T-helper 2 cell treated with Interferon-gamma antibody and Interleukin-4, amounts not matched to agents 100 ng/mL and 5 ng/mL, for 36 hours (primary cell): ENCODE data around the gene ACTN4. TPM values are rescaled to one million over a fixed set of nuclear protein-coding genes. Genes with fewer than 3 reads are reported as not detected.

Experiments
- intact Hi-C: fragments of 100-400 bp; cut with micrococcal nuclease; formaldehyde crosslinking; loops from one replicate; pipeline ENCODE4 v1.15.1; 2023
- total RNA-seq: library from RNA; stranded (reverse); gene quantifications from 2 replicates; pipeline ENCODE4 v1.2.3, GENCODE V29; 2022

Gene ACTN4
- total RNA-seq, 1 donor from 2014 or later = 425 TPM

DNA sequence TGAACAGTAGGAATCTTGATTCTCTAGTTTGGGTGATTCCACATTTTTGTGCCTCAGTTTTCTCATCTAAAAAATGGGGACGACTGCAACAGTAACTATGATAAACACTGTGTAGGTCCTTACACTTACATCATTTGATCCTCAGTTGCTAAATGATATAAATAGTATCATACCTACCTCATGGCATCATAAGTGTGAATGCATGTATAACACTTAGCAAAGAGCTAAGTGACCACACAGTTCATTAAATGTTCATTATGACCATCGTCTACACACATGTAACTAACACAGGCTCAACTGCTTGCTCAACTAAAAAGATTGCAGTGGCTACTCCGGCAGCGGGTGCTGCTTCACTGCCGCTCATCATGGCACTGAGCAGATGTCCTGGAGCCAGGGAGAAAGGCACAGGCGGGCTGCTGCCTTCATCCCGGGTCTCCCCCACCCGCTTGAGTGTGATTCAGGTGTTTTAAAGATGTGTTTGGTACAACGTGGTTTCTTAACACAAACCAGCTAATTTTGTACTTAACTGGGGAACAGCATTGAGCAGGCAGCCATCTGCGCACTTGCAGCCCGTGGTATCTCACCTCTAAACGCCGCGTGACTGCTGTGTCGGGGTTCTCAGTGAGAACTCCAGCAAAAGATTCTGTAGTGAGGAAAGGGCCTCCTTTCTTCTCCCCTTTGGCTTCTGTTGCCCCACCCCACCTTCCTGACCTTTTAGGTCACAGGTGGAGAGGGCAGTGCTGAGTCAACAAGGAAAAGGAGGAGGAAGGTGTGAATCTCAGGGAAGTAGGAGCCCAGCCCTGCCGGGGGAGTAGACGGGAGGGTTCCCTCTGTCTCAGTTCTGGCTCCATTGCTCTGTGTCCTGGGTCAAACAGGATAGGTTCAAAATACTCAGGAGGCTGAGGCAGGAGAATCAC lies 11.7 kb upstream of the ACTN4 start:
- intact Hi-C loops = loop anchor here (1.0 to 5.0 kb wide), 3 partner anchors 51 to 297 kb away; partner anchors contain the start of genes MRPS12 and SARS2

GRCh38 chr19:38638461-38638860 lies 9.0 kb upstream of the ACTN4 start:
- intact Hi-C loops = loop anchor here (5.0 kb wide), 1 partner anchor 294 kb away; the partner anchor contains the start of genes MRPS12 and SARS2

GRCh38 chr19:38639679-38640078 lies 7.8 kb upstream of the ACTN4 start:
- intact Hi-C loops = loop anchor here (5.0 kb wide), 1 partner anchor 293 kb away; the partner anchor contains the start of genes MRPS12 and SARS2

DNA sequence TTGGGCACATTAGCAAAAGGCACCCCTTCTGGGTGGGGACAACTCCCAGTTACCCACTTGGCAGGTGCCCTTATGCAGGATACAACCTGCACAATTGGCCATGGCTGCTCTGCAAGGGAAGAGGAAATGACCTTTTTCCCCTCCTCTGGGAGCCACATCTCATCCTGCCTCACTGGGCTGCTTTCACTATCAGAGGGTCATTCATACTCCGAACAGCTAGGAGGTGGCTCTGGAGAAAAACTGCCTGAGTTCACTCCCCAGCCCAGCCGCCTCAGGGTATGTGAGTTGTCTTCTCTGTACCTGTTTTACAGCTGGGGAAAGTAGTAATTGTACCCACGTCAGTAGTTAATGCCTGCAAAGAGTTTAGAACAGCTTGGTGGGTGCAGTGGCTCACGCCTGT lies 7.1 kb upstream of the ACTN4 start:
- intact Hi-C loops = no loop called here

DNA sequence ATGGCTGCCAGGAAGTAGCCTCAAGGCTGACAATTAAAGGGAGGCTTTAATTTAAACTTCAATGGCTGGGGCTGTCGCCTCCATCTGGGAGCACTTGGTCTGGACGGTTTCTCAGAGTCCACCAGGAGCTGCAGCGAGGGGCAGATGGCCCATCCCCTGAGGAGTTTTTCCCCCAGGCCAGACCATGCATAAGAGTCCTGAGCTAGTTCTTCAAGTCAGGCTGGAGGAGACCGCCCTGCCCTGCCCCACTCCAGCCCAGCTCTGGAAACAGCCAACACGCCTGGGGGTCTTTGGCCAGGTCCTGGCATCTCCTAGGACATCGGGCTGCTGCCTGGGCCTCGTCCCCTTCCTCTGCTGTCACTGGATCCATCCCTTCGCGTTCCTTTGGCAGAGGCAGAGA lies 5.3 kb upstream of the ACTN4 start:
- intact Hi-C loops = no loop called here

GRCh38 chr19:38644719-38645118 lies 2.7 kb upstream of the ACTN4 start:
- intact Hi-C loops = loop anchor here (5.0 kb wide), 1 partner anchor 208 kb away; no protein-coding TSS in a partner anchor

DNA sequence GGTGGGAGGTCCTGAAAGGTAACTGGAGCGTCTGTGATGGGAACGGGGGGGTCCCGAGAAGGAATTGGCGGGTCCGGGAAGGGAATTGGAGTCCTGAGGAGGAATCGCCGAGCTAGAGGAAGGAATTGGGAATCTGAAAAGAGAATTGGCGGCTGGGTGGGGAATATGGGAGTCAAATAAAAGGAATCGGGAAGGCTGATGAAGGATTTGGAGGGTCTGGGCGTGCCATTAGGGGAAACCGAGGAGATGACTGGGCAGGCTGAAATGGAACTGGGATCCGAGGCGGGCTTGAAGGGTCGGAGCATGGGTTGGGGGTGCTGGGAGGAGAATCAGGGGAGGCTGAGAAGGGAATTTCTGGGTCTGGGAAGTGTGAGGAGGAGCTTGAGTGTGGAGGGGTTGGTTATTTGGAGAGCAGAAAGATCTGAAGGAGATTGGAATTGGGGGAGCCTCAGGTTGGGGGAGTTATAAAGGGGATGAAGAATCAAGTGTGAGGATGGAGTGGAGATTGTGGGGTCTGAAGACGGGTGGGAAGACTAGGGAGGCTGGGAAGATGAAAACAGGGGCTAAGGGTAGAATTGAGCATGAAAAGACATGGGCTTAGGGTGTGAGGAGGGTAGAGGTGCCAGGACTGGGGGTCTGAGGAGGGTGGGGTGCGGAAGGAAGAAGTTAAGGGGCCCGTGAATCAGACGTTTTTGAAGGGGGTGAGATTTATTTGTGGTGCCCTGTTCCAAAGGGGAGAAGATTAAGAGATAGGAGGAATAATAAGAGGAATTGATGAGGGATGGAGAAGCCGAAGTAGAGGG lies 718 bp downstream of the ACTN4 start:
- intact Hi-C loops = loop anchor here (1.0 to 5.0 kb wide), 4 partner anchors 11 to 251 kb away; partner anchors contain the start of genes EIF3K, NFKBIB and SIRT2

- intact Hi-C loops = loop anchor here (5.0 kb wide), 1 partner anchor 203 kb away; no protein-coding TSS in a partner anchor
Measured at GRCh38 chr19:38648769-38649304, 1.4 kb downstream of the ACTN4 start.

DNA sequence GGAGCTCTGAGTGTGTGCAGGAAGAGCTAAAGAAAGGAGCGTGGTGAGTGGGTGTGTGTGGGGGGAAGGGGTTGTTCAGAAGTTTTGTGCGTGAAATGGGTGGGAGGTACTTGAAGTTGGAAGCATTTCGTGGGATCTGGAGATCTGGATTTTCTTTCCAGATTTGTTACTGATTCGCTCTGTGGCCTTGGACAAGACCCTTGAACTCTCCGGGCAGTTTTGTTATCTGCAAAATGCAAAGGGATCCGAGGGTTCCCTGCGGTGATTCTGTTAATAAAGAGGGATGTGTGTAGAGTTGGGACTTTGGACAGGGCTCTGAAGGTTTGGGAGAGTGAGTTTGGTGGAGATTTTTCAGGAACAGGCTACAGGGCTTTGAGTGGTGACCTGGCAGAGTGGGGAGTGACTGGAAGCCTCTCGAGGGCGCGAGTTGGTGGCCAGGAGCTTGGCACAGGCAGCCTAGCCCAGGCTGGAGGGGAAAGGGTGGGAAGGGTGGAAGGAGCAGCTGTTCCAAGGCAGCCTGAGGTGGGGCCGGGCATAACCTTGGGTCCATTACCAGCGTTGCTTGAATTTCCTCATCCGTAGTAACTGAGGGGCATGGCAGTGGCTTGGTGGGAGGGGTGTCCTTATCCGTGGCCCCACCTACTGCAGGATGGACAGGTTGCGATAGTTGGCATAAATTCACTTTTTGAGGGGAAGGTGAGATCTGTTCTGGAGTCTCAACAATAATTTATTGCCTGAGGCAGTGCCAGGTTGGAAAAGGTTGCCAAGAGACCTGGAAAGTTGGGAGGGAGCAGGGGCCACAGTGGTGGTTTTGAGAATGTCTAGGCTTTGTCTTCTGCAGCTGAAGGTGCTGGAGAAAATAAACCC lies 2.1 kb downstream of the ACTN4 start:
- intact Hi-C loops = loop anchor here (5.0 kb wide), 1 partner anchor 203 kb away; no protein-coding TSS in a partner anchor

DNA sequence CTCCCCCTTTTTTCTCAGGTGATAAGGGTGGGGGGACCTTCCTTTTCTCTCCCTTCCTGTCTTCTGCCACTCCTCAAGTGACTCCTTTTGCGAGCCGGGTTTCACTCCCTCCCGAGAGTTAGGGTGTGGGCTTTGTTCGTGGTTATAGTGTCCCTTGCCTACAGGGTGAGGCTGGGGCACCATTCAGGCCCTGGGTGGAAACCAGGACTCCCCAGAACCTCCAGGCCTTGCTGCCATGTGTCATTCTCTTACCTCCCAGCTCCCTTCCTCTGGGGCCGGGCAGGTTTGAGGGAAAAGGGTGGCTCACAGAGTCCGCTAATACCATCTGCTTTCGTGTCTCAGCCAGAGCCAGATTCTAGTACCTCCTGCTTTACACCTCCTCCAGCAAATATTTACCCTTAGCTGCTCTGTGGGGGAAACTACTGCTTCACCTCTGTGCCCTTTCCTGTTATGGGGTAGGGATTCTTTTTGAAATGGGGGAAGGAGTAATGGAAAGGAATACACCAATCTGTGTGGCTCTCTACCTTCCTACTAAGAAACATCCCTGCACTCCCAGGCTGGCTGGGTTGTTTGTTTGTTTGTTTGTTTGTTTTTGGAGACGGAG lies 2.8 kb downstream of the ACTN4 start:
- intact Hi-C loops = no loop called here

GRCh38 chr19:38650911-38651584 lies 3.6 kb downstream of the ACTN4 start:
- intact Hi-C loops = no loop called here

- intact Hi-C loops = no loop called here
Measured at GRCh38 chr19:38653028-38653571, 5.7 kb downstream of the ACTN4 start.

- intact Hi-C loops = loop anchor here (1.0 kb wide), 1 partner anchor 27 kb away; no protein-coding TSS in a partner anchor
Measured at GRCh38 chr19:38654628-38655055, 7.2 kb downstream of the ACTN4 start.

DNA sequence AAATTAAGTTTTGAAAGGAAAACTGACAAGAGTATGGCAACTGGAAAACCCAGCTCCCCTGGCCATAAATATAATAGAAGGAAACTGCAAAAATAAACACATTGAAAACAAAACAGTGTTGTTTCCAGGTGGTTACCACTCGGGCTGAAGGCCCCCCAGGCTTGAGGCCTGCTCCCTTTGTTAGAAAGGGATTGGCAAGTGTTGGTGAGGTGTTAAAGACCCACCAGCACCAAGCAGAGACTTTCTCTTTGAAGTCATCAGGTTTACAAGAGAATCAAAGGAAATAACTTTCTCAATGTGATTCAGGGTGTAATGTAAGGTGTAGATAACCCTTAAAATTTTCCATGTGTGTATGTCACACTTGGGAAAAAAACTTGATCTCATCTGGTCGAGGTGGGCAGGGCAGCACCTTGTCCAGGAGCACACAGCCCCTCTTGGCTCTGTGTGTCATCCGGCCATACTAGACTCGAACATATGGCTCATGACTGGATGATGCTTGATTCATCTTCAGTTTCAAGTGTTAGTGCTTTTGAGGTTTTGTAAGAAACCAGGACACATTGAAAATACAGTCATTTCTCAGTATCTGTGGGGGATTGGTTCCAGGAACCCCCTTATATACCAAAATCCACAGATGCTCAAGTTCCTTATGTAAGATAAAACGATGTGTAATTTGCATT lies 7.8 kb downstream of the ACTN4 start:
- intact Hi-C loops = loop anchor here (1.0 kb wide), 1 partner anchor 26 kb away; no protein-coding TSS in a partner anchor

DNA sequence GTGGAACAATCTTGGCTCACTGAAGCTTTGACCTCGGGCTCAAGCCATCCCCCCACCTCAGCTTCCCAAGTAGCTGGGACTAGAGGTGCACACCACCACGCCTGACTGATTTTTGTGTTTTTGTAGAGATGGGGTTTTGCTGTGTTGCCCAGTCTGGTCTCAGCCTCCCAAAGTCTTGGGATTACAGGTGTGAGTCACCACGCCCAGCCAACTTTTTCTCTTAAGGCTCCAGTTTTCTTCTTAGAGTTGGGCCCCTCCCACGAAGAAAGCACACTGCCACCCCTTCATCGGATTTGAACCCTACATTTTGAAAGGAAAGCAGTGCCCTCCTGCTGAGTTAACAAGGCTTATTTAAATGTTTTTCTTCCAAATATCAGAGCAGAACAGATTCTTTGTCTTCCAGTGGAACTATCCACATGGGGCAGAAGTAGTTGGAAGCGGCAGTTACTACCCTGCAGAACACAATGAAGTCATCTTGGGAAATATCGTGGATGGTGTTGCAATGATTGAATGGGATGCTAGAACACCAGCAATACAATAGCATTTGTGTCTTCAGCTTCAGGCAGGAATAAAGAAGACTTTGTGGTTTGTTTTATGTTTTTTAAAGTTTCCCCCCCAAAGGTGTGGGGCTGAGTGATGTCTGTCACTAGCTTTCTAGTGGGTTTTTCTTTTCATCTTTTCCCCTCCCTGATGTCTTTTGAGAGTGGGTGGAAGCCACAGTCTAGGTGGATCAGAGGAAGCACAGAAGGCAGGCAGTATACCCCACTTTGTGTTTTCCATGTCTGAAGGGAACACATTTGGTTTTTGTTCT lies 8.9 kb downstream of the ACTN4 start:
- intact Hi-C loops = no loop called here

DNA sequence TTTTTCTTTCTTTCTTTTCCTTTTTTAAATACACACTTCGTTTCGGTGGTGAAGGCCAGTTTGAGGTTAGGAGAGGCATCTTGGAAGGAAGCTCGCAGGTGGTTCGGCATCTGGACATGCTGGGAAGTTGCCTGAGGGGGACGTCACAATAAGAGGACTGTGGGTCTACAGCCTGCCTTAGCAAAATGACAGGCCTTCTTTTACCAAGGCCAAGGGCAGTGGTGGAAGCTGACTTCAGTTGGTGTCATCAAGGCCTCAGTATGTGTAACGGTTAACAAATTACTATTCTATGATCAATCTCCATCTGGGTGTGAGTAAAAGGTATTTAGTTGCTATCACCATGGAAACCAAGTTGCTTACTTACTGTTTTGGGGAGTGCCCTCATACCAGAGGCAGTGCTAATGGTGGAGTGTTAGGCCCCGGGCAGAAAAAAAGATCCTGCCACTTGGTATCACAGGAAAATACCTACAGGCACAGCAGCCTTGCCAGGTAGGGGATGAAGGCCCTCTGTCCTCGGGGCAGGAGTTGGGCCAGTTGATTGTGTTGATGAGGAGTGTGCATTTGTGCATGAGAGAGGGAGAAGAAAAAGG lies 10.3 kb downstream of the ACTN4 start:
- intact Hi-C loops = no loop called here
